ENCODE results near the gene SIPA1L3.

SIPA1L3 gene

DNA sequence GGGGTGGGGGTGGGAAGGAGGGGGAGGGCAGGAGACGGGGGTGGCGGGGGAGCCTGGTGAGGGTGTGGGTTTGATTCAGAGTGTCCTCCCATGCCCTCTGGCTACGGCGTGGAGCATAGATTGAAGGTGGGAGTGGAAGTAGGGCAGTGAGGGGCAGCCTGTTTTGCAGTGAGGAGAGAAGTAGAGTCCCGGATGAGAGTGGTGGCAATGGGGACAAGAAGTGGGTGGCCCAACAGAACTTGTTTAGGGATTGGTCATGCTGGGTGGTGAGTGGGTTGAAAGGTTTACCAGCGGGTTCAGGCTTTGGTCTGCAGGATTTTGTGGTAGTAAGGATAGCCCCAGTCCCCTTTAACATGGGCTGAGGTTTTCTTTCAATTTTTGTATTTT, 35.5 kb downstream of the SIPA1L3 start:
- DNase-seq (ENCODE audit: low read depth in 2 of 2), result no peak

DNA sequence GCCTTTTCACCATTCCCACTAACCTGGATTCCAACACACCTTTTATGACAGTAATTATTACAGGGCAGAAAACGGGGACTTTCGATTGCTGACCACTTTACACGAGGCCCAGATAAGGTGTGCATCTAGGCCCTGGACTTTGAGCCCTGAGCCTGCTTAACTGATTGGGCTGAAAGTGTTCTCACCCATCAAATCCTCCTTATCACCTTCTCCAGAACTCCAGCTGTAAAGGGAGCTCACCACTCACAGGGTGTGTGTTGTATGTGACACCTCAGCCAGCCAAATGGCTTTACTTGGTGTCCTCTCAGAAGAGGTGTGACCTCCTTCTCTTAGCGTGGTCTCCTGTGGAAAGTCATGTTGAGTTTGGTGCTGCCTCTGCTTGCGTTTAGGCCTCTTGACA, 36.5 kb downstream of the SIPA1L3 start:
- no peak for DNase-seq (ENCODE audit: low read depth in 2 of 2)

- no peak for DNase-seq (ENCODE audit: low read depth in 2 of 2)
Observed at GRCh38 chr19:37946132-37946531, 39.1 kb downstream of the SIPA1L3 start.

DNA sequence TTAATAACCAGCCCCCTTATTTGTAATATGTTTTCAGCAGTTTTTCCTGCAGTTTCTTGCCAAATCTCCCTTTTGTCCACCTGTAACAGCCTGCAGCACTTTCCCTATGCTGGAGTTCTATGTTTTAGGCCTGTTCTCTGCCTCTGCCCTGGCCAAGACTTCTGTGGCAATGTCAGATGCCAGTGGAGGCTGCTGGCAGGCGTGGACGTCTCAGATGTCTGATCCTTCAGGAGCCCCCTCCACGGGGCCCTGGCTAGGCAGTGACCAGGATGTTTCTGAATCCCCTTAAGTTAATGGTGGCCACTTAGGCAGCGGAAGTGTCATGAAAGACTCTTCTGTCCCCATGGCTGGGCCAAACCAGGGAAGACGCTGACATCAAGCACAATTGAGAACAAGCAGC, 40.8 kb downstream of the SIPA1L3 start:
- no peak for DNase-seq (ENCODE audit: low read depth in 2 of 2)

DNA sequence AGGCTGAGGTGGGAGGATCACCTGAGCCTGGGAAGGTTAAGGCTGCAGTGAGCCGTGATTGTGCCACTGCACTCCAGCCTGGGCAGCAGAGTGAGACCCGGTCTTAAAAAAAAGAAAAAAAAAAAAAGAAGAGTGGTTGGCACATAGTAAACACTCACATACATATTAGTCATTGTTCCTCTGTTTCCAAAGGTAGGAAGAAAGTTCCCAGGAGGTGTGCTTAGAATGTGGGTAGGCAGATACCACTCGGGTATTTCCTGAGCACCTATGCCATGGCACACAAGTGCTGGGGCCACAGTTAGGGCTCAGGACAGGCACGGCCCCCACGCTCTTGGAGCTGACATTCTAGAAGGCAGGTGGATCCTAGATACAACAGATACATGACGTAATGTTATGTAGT, 41.4 kb downstream of the SIPA1L3 start:
- no peak for DNase-seq (ENCODE audit: low read depth in 2 of 2)

DNA sequence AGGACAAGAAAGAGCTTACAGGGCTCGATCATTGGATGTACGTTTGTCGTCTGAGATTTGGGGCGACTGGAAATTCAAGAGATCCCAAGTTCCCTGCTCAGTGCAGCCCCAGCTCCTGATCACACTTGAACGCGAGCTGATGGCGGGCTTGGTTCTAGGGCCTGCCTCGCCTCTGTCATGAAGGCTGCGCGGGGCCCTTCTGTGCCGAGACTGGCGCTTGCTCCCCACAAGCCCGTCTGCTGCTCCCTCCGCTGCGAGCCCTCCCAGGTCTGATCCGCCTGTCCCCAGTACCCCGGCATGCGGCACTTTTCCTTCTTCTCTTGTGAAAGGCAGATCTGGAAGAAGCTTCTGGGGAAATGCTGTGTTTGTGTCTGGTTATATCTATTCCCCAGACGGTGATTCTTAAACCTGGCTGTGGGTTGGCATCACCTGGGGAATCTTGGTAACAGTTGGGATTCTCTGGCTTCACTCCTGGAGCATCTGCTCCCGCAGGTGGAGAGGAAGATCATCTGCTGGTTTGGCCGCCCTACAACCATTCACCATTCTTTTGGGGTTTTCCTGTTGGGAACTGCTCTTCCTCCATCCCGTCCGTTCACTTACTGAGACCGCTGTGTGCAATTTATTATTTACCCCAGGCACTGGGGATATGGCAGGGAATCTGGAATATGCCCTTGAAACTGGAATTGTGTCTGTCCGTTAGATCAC, 43.6 kb downstream of the SIPA1L3 start:
- DNase-seq (ENCODE audit: low read depth in 2 of 2), result no peak

GRCh38 chr19:37951816-37952210, 44.8 kb downstream of the SIPA1L3 start:
- DNase-seq (ENCODE audit: low read depth in 2 of 2), result no peak

DNA sequence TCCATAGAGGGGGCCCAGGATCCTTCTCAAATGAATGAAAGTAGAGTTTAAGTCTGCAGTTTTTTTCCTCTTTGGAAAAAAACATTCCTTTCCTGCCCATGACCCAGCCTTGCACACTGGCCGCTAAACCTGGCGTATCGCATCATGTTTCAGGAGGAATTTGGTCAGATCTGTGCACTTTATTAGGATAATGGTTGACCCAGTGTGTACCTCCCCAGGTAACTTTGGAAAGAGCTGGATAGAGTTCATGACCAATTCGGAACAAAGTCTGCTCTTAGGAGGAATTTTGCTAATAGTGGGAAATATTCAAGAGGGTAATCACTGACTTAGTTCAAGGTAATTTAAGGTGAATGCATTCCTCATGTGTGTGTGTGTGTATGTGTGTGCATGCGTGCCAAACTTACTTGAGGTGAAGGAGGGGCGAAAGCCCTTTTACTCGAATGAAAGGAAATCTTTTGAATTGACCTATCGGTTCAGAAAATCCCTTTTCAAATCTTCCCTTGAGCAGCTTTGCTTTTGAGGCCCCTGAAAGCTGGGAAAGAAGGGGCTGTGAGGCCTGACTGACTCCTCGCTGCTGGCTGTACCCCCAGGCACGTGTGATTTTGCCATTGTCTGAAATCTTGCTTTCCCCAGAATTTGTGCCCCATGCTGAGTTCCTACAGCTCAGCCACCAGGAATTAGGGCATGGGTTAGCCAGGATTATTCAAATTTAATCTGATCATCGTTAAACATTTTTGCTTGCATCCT, 46.3 kb downstream of the SIPA1L3 start:
- no peak for DNase-seq (ENCODE audit: low read depth in 2 of 2)

DNA sequence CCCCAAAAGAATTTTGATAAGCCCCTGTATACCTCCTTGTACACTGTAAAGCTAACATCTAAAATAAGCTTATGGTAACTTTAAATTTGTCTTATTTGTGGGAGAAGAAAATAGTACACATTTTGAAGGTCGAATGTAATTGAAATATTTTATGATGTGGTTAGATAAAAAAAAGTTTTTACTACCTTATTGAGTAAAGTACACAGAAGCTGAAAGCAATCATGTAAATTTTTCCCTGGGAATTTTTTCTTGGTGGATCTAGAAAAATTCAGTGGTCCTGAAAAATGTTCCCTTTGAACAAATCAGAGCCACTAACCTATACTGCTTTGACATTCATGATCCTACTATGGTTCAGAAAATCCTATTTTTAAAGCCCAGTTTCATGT, 46.9 kb downstream of the SIPA1L3 start:
- DNase-seq (ENCODE audit: low read depth in 2 of 2), result no peak

DNA sequence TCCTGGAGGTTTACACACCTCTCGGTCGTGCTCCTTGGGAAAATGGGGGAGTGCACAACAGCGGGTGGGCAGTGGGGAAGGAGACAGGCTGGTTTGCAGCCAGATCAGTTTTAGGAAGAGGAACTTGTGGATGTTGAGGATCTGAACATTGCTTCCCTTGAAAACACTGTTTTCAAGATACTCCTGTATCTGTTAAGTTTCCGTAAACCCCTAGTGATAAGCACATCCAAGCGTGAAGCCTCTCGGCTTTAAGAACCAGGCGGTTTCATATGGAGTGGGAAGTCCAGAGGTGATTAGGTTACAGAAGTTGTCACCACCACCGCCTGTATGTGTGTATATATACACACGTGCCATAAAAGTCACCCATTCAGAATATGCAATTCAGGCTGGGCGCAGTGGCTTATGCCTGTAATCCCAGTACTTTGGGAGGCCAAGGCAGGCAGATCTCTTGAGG, 47.4 kb downstream of the SIPA1L3 start:
- no peak for DNase-seq (ENCODE audit: low read depth in 2 of 2)

GRCh38 chr19:37955986-37956385, 49.0 kb downstream of the SIPA1L3 start:
- no peak for DNase-seq (ENCODE audit: low read depth in 2 of 2)

GRCh38 chr19:37957176-37957575, 50.2 kb downstream of the SIPA1L3 start:
- no peak for DNase-seq (ENCODE audit: low read depth in 2 of 2)

- no peak for DNase-seq (ENCODE audit: low read depth in 2 of 2)
Observed at GRCh38 chr19:37959665-37960114, 52.7 kb downstream of the SIPA1L3 start.

GRCh38 chr19:37961198-37961597, 54.2 kb downstream of the SIPA1L3 start:
- no peak for DNase-seq (ENCODE audit: low read depth in 2 of 2)

DNA sequence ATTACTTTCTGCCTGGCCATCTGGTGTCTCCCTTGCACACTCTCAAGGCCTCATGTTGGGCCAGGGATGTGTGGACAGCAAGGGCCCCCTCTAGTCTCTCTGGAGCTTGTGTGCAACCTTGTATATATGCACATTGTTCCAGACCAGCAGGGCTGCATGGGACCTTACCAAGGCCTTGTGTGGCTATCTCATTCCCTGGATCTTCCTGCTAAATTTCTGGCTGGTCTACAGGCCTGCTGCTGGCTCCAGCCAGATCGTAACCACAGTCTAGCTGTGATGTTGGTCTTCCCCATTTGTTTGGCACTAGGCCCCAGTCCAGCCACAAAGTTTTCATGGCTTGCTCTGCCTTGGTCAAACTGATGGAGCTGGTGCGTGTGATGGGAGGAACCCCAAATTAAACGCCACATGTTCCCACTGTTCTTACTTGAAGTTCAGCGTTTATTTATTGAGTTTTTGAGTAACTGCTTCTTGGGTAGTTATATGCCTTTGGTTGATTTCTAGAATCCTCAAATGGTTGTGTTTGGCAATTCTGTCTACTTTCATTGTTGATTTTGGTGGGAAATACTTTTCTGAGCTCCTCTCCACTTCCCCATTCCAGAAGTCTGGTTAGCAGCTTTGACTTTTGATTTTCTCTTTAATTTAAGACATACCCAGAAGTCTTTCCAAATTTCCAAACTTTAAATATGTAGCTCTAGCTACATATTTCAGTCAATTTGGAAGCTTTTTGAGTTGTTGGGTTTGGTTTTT, 56.4 kb downstream of the SIPA1L3 start:
- DNase-seq (ENCODE audit: low read depth in 2 of 2), result no peak

- no peak for DNase-seq (ENCODE audit: low read depth in 2 of 2)
Observed at GRCh38 chr19:37964109-37964508, 57.1 kb downstream of the SIPA1L3 start.

- DNase-seq (ENCODE audit: low read depth in 2 of 2), result no peak
Observed at GRCh38 chr19:37966211-37966661, 59.2 kb downstream of the SIPA1L3 start.

DNA sequence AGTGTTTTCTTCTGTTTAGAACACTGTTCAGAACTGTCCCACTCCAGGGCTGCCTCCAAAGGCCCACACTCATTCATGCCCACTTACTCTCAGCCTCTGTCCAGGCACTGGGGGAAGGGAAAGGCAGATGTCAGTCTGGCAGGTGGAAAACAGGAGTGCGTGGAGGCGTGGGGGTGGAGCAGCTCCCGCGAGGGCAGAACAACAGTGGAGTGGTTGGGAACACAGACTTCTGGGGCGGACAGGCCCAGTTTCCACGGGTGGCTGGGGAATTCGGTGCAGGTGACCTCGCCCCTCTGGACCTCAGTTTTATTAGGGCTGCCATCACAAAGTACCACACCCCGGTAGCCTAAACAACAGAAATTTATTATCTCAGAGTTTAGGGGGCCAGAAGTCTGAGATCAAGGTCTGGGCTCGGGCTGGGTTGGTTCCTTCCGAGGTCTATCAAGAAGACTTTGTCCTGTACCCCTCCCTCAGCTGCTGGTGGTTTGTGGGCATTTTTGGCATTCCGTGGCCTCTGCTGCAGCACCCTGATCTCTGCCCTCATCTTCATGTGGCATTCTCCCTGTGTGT, 59.7 kb downstream of the SIPA1L3 start:
- DNase-seq (ENCODE audit: low read depth in 2 of 2), result no peak

- DNase-seq (ENCODE audit: low read depth in 2 of 2), result no peak
Observed at GRCh38 chr19:37969695-37970094, 62.7 kb downstream of the SIPA1L3 start.

GRCh38 chr19:37970699-37971098, 63.7 kb downstream of the SIPA1L3 start:
- no peak for DNase-seq (ENCODE audit: low read depth in 2 of 2)

DNA sequence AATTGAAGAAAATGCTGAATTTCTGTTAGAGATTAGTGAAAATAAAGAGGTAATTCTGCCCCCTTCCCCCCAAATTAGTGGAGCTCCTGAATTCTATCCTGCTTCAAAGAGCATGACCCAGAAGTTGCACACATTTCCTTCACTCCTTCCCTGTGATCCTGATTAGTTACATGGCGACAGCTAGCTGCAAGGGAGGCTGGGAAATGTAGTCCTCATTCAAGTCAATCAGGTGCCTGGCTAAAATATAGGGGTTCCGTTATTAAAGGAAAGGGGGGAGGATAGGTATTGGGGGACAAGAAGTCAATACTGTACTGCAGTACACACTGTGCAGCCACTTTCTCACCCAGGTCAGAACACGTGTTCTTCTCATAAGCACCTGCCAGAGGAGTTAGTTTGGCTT, 65.8 kb downstream of the SIPA1L3 start:
- no peak for DNase-seq (ENCODE audit: low read depth in 2 of 2)

DNA sequence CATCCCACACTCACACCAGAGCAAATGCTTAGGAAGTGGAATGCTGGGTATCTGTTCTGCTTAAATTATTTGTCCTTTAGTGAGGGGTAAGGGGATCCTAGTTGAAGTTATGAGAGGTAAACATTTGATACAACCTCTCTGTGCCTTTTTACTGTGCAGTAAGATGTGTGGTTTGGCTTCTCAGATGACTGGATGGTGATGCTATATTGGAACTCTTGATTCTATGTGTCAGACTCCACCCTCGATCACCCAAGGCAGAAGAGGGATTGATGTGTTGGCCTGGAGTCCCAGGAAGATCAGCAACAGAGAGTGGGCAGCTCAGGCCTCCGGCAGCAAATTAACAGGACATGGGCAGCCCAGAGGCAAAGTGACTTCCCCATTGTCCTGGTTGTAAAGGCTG, 66.7 kb downstream of the SIPA1L3 start:
- DNase-seq (ENCODE audit: low read depth in 2 of 2), result no peak
